ENCODE measurements around the gene TRAK1. TPM values are rescaled to one million over a fixed set of nuclear protein-coding genes. Genes with fewer than 3 reads are reported as not detected.

TRAK1 gene
- total RNA-seq, 1 donor from 2014 or later = 36.1 TPM

- FAIRE-seq (no peak), DNase-seq (ENCODE audit: low read depth) (peak; percentile 42)
- Histone ChIP-seq H3K4me3 (ENCODE audit: low read depth, low read length) (no peak overlapping the region), H3K36me3 (ENCODE audit: control insufficient read depth, insufficient read depth, low read length) (peaks cover 10% of the 10 kb centered on the region), H3K27me3 (ENCODE audit: control insufficient read depth, insufficient read depth, low read length) (no peaks in the 10 kb centered on the region)
- TF ChIP-seq, protein P1, sequence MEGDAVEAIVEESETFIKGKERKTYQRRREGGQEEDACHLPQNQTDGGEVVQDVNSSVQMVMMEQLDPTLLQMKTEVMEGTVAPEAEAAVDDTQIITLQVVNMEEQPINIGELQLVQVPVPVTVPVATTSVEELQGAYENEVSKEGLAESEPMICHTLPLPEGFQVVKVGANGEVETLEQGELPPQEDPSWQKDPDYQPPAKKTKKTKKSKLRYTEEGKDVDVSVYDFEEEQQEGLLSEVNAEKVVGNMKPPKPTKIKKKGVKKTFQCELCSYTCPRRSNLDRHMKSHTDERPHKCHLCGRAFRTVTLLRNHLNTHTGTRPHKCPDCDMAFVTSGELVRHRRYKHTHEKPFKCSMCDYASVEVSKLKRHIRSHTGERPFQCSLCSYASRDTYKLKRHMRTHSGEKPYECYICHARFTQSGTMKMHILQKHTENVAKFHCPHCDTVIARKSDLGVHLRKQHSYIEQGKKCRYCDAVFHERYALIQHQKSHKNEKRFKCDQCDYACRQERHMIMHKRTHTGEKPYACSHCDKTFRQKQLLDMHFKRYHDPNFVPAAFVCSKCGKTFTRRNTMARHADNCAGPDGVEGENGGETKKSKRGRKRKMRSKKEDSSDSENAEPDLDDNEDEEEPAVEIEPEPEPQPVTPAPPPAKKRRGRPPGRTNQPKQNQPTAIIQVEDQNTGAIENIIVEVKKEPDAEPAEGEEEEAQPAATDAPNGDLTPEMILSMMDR (IDR thresholded peaks at IDR 0.05; ENCODE audit: insufficient read depth, low read length, severe bottlenecking) = no peak
Observed at GRCh38 chr3:42184651-42185443, 93.7 kb downstream of the TRAK1 start.

GRCh38 chr3:42187936-42188335, 96.8 kb downstream of the TRAK1 start:
- Histone ChIP-seq H3K36me3 (ENCODE audit: control insufficient read depth, insufficient read depth, low read length) (peaks cover 16% of the 10 kb centered on the region), H3K4me3 (ENCODE audit: low read depth, low read length) (no peak overlapping the region), H3K27me3 (ENCODE audit: control insufficient read depth, insufficient read depth, low read length) (no peaks in the 10 kb centered on the region)
- FAIRE-seq = no peak
- TF ChIP-seq, protein P1 (IDR thresholded peaks at IDR 0.05; ENCODE audit: insufficient read depth, low read length, severe bottlenecking) = no peak
- DNase-seq (ENCODE audit: low read depth) = no peak

DNA sequence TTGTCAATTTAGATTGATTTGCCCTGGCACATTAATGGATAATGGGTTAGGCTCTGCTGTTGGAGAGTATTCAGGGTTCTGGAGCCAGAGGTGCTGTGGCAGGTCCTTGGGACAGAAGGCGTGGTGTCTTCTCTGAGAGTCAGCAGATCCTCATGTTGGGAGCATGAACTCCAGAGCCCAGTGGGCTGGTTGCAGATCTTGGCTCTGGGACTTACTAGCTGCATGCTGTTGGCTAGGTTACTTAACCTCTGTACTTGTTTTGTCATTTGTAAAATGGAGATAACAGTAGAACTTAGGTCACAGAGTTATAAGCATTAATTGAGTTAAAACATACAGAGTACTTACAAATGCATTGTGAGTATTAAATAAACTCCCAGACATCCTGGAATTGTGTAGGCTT, 97.2 kb downstream of the TRAK1 start:
- H3K27me3 ChIP-seq (ENCODE audit: control insufficient read depth, insufficient read depth, low read length) = no peaks in the 10 kb centered on the region
- no peak overlapping the region for H3K4me3 ChIP-seq (ENCODE audit: low read depth, low read length)
- DNase-seq (ENCODE audit: low read depth) (no peak), FAIRE-seq (no peak)
- TF ChIP-seq, protein P1 (IDR thresholded peaks at IDR 0.05; ENCODE audit: insufficient read depth, low read length, severe bottlenecking) = no peak
- H3K36me3 ChIP-seq (ENCODE audit: control insufficient read depth, insufficient read depth, low read length) = peaks cover 18% of the 10 kb centered on the region

DNA sequence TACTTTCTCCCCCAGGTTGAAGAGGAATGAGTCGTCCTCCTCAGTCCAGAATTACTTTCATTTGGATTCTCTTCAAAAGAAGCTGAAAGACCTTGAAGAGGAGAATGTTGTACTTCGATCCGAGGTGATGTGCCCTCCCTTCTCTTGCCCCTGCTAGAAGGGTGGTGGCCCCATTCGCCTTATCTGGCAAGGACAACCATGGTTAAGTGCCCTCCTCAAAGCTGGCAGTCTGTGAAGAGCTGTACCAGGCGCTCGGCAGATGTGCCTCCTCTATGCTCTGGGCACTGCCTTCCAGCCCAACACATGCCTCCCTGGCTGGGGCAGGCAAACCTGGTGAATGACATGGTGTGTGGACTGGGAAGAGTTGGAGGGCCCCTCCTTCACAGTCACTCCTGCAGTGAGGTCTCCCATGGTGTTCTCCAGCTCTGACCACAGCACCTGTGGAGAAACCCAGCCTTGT, 97.9 kb downstream of the TRAK1 start:
- H3K27me3 ChIP-seq (ENCODE audit: control insufficient read depth, insufficient read depth, low read length) = no peaks in the 10 kb centered on the region
- TF ChIP-seq, protein P1 (IDR thresholded peaks at IDR 0.05; ENCODE audit: insufficient read depth, low read length, severe bottlenecking) = no peak
- FAIRE-seq (no peak), DNase-seq (ENCODE audit: low read depth) (no peak)
- peaks cover 18% of the 10 kb centered on the region for H3K36me3 ChIP-seq (ENCODE audit: control insufficient read depth, insufficient read depth, low read length)
- H3K4me3 ChIP-seq (ENCODE audit: low read depth, low read length) = no peak overlapping the region

DNA sequence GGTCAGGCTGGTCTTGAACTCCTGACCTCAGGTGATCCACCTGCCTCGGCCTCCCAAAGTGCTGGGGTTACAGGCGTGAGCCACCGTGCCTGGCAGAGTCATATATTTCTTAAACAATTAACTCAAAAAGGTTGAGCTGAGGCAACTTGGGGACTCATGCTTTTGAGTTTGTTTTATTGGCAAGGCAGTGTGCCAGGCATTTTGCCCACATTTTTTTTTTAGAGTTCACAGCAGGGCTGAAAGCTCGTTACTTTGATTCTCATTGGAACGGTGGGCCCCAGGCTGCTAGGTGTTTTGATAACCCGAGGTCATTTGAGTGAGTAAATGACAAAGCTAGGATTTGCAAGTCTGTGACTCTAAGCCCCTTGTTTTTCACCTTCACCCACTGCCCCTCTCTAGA, 98.6 kb downstream of the TRAK1 start:
- TF ChIP-seq, protein P1 (IDR thresholded peaks at IDR 0.05; ENCODE audit: insufficient read depth, low read length, severe bottlenecking) = no peak
- DNase-seq (ENCODE audit: low read depth) (no peak), FAIRE-seq (no peak)
- peaks cover 19% of the 10 kb centered on the region for H3K36me3 ChIP-seq (ENCODE audit: control insufficient read depth, insufficient read depth, low read length)
- H3K4me3 ChIP-seq (ENCODE audit: low read depth, low read length) = no peak overlapping the region
- no peaks in the 10 kb centered on the region for H3K27me3 ChIP-seq (ENCODE audit: control insufficient read depth, insufficient read depth, low read length)

Measured in bronchial epithelial cell (primary cell).